Stomach (tissue), 4 donors: ENCODE results near the gene MSI2.

Source experiments
- POLR2A ChIP-seq, 4 donors: fragments of 450-650 bp; IDR thresholded peaks; one replicate each; pipeline ENCODE4 v1.6.1; 2016; ENCODE audit warnings: antibody characterized with exemption in 4 of 4, control low read depth in 2 of 4, mild to moderate bottlenecking in 1 of 4, moderate library complexity in 1 of 4
- POLR2AphosphoS5 ChIP-seq, 3 donors: sonication (generic); formaldehyde crosslinking; IDR thresholded peaks; one replicate each; pipeline ENCODE4 v1.6.1; 2016; ENCODE audit warnings: antibody characterized with exemption in 3 of 3
- TF ChIP-seq, protein P1 (sequence below), 7 experiments: fragments of 450-650 bp in 4 of 7; fragments of 200-600 bp in 3 of 7; sonication (generic) in 3 of 7; IDR thresholded peaks; one replicate each; pipeline ENCODE4 v1.5.1; 2016 to 2019; ENCODE audit warnings: antibody characterized with exemption in 7 of 7, control low read depth in 2 of 7, mild to moderate bottlenecking in 1 of 7

GRCh38 chr17:57614742-57615141, 358.4 kb downstream of the MSI2 start:
- TF ChIP-seq, protein P1, sequence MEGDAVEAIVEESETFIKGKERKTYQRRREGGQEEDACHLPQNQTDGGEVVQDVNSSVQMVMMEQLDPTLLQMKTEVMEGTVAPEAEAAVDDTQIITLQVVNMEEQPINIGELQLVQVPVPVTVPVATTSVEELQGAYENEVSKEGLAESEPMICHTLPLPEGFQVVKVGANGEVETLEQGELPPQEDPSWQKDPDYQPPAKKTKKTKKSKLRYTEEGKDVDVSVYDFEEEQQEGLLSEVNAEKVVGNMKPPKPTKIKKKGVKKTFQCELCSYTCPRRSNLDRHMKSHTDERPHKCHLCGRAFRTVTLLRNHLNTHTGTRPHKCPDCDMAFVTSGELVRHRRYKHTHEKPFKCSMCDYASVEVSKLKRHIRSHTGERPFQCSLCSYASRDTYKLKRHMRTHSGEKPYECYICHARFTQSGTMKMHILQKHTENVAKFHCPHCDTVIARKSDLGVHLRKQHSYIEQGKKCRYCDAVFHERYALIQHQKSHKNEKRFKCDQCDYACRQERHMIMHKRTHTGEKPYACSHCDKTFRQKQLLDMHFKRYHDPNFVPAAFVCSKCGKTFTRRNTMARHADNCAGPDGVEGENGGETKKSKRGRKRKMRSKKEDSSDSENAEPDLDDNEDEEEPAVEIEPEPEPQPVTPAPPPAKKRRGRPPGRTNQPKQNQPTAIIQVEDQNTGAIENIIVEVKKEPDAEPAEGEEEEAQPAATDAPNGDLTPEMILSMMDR (IDR thresholded peaks at IDR 0.05) = no peak
- TF ChIP-seq POLR2A (IDR thresholded peaks at IDR 0.05) = no peak
- no peak for TF ChIP-seq POLR2AphosphoS5 (IDR thresholded peaks at IDR 0.05)
